Activated T-helper 1 cell treated with anti-CD3 and anti-CD28 coated beads, Interleukin-12 subunit alpha, Interleukin-12 subunit beta, Interleukin-2, Interleukin-4 antibody, amounts not matched to agents 30 ng/mL and 10 ng/mL and 1 ng/mL, durations not matched to agents 14 hours and 24 hours and 36 hours (primary cell): Measurements from ENCODE around the gene TMPRSS11F. TPM values are rescaled to one million over a fixed set of nuclear protein-coding genes. Genes with fewer than 3 reads are reported as not detected.

Source experiments
- DNase-seq: peaks from one replicate; pipeline ENCODE4 v3.0.0; 2021; ENCODE audit warnings: low spot score
- H3K27ac Mint-ChIP-seq: one replicate; pipeline ENCODE4 v1.8.0; 2021; ENCODE audit warnings: mild to moderate bottlenecking, mixed read lengths
- H3K27me3 Mint-ChIP-seq: one replicate; pipeline ENCODE4 v1.8.0; 2022; ENCODE audit warnings: mild to moderate bottlenecking, moderate library complexity, mixed read lengths; ENCODE audit not compliant: insufficient read depth
- H3K36me3 Mint-ChIP-seq: one replicate; pipeline ENCODE4 v1.8.0; 2021; ENCODE audit warnings: low read depth, mixed read lengths
- H3K4me1 Mint-ChIP-seq: one replicate; pipeline ENCODE4 v1.8.0; 2021; ENCODE audit warnings: low read depth, mixed read lengths
- H3K4me3 Mint-ChIP-seq: one replicate; pipeline ENCODE4 v1.8.0; 2021; ENCODE audit warnings: mild to moderate bottlenecking, moderate library complexity, mixed read lengths
- H3K9me3 Mint-ChIP-seq: one replicate; pipeline ENCODE4 v1.8.0; 2021; ENCODE audit warnings: mixed read lengths
- intact Hi-C: fragments of 100-400 bp; cut with micrococcal nuclease; formaldehyde crosslinking; loops from one replicate; pipeline ENCODE4 v1.15.1; 2024
- total RNA-seq: library from RNA; stranded (reverse); gene quantifications from 2 replicates; pipeline ENCODE4 v1.2.3, GENCODE V29; 2022

TMPRSS11F gene
- total RNA-seq, 1 donor from 2014 or later: not detected

DNA sequence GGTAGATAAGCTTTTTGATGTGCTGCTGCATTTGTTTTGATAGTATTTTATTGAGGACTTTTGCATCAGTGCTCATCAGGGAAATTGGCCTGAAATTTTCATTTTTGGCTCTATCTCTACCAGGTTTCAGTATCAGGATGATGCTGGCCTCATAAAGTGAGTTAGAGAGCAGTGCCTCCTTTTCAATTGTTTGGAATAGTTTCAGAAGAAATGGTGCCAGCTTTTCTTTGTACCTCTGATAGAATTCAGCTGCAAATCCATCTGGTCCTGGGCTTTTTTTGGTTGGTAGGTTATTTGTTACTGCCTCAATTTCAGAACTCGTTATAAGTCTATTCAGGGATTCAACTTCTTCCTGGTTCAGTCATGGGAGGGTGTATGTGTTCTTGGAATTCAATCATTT lies 15.6 kb upstream of the TMPRSS11F start:
- H3K9me3 Mint-ChIP-seq: no peaks in the 10 kb centered on the region
- intact Hi-C loops: no loop called here
- no peak overlapping the region for H3K4me3 Mint-ChIP-seq
- peaks cover 6% of the 10 kb centered on the region for H3K27me3 Mint-ChIP-seq
- no peak overlapping the region for H3K27ac Mint-ChIP-seq
- DNase-seq: no peak
- H3K36me3 Mint-ChIP-seq: no peaks in the 10 kb centered on the region
- H3K4me1 Mint-ChIP-seq: no peaks in the 10 kb centered on the region

GRCh38 chr4:68141852-68142251 lies 12.2 kb upstream of the TMPRSS11F start:
- no peaks in the 10 kb centered on the region for H3K36me3 Mint-ChIP-seq
- no peaks in the 10 kb centered on the region for H3K9me3 Mint-ChIP-seq
- H3K4me1 Mint-ChIP-seq: no peaks in the 10 kb centered on the region

GRCh38 chr4:68132342-68132741 lies 2.7 kb upstream of the TMPRSS11F start:
- Mint-ChIP-seq H3K9me3 (no peaks in the 10 kb centered on the region), H3K4me3 (no peak overlapping the region), H3K27me3 (peaks cover under 1% of the 10 kb centered on the region), H3K27ac (no peak overlapping the region), H3K4me1 (no peaks in the 10 kb centered on the region), H3K36me3 (no peaks in the 10 kb centered on the region)
- DNase-seq: no peak
- intact Hi-C loops: no loop called here

More at GRCh38 chr4:68141852-68142251, 12.2 kb upstream of the TMPRSS11F start:
- intact Hi-C loops: no loop called here
- H3K27ac Mint-ChIP-seq: no peak overlapping the region
- no peak for DNase-seq
- peaks cover 6% of the 10 kb centered on the region for H3K27me3 Mint-ChIP-seq
- no peak overlapping the region for H3K4me3 Mint-ChIP-seq

DNA sequence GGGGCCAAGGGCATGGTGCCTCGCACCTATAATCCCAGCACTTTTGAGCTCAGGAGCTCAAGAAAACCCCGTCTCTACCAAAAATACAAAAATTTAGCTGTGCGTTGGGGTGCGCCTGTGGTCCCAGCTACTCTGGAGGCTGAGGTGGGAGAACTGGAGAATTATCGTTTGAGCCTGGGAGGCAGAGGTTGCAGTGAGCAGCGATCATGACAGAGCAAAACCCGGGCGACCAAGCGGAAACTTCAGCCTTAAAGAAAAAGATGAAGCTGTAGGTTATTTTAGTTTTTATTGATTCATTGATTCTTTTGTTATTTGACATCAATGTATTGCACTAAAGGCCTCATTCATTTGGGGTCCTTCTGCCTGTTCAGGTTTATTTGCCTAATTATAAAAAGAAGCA lies 5.4 kb downstream of the TMPRSS11F start:
- intact Hi-C loops: no loop called here
- no peak overlapping the region for H3K27ac Mint-ChIP-seq
- no peaks in the 10 kb centered on the region for H3K36me3 Mint-ChIP-seq
- H3K4me3 Mint-ChIP-seq: no peak overlapping the region
- H3K4me1 Mint-ChIP-seq: no peaks in the 10 kb centered on the region
- peaks cover 2% of the 10 kb centered on the region for H3K27me3 Mint-ChIP-seq
- H3K9me3 Mint-ChIP-seq: no peaks in the 10 kb centered on the region
- DNase-seq: no peak

- Mint-ChIP-seq H3K36me3 (no peaks in the 10 kb centered on the region), H3K4me3 (no peak overlapping the region), H3K9me3 (no peaks in the 10 kb centered on the region), H3K27ac (no peak overlapping the region), H3K27me3 (peaks cover 2% of the 10 kb centered on the region), H3K4me1 (no peaks in the 10 kb centered on the region)
- intact Hi-C loops: no loop called here
- no peak for DNase-seq
Measured at GRCh38 chr4:68123525-68123924, 6.1 kb downstream of the TMPRSS11F start.

DNA sequence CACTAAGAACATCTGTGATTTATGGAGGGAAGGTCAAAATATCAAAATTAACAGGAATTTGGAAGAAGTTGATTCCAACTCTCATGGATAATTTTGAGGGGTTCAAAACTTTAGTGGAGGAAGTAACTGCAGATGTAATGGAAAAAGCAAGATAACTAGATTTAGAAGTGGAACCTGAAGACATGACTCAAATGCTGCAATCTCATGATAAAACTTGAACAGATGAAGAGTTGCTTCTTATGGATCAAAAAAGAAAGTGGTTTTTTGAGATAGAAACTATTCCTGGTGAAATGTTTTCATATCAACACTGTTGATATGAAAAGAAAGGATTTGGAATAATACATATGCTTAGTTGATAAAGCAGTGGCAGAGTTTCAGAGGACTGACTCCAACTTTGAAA lies 9.7 kb downstream of the TMPRSS11F start:
- Mint-ChIP-seq H3K36me3 (no peaks in the 10 kb centered on the region), H3K9me3 (no peaks in the 10 kb centered on the region), H3K4me3 (no peak overlapping the region), H3K4me1 (no peaks in the 10 kb centered on the region), H3K27me3 (no peaks in the 10 kb centered on the region), H3K27ac (no peak overlapping the region)
- intact Hi-C loops: no loop called here
- no peak for DNase-seq

DNA sequence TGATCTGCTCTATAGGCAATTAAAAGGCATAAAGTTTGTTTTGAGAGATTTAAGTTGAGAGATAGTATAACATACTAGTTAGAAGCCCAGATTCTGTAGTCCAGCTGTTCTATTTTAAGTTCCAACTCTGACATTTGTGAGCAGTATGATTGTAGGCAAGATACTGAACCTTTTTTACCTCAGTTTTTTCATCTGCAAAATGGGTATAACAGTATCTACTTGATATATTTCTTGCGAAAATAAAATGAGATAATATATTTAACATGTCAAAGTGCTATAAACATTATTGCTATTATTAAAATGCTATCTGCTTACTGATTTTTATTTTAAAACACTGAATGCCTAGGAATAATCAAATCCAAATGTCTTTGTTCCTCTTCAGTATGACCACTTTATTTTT lies 19.2 kb downstream of the TMPRSS11F start:
- DNase-seq: no peak
- Mint-ChIP-seq H3K27ac (no peak overlapping the region), H3K4me1 (no peaks in the 10 kb centered on the region), H3K9me3 (no peaks in the 10 kb centered on the region), H3K36me3 (no peaks in the 10 kb centered on the region), H3K27me3 (no peaks in the 10 kb centered on the region), H3K4me3 (no peak overlapping the region)
- intact Hi-C loops: no loop called here

DNA sequence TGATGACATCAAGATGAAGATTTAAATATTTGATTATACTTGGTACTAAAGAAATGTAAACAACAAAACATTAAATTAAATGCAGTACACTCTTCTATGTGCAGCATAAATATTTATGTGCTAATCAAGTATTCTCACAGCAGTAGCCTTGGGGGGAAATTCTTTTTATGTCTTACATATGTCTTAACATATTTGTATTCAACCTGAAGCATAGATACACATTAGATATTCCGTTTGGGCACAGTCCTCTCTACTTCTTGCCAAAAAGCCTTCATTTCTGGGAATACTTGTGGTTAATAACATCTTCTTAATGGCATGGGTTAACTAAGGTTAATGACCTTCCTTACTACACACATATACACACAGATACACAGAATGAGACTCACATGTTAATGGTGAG lies 19.8 kb downstream of the TMPRSS11F start:
- H3K27ac Mint-ChIP-seq: no peak overlapping the region
- no peak overlapping the region for H3K4me3 Mint-ChIP-seq
- H3K36me3 Mint-ChIP-seq: no peaks in the 10 kb centered on the region
- intact Hi-C loops: no loop called here
- DNase-seq: no peak
- no peaks in the 10 kb centered on the region for H3K27me3 Mint-ChIP-seq
- H3K4me1 Mint-ChIP-seq: no peaks in the 10 kb centered on the region
- no peaks in the 10 kb centered on the region for H3K9me3 Mint-ChIP-seq

GRCh38 chr4:68082758-68083157 lies 46.9 kb downstream of the TMPRSS11F start:
- Mint-ChIP-seq H3K9me3 (peaks cover 17% of the 10 kb centered on the region), H3K27me3 (no peaks in the 10 kb centered on the region), H3K4me1 (no peaks in the 10 kb centered on the region), H3K27ac (no peak overlapping the region), H3K4me3 (no peak overlapping the region), H3K36me3 (no peaks in the 10 kb centered on the region)
- intact Hi-C loops: no loop called here
- no peak for DNase-seq

DNA sequence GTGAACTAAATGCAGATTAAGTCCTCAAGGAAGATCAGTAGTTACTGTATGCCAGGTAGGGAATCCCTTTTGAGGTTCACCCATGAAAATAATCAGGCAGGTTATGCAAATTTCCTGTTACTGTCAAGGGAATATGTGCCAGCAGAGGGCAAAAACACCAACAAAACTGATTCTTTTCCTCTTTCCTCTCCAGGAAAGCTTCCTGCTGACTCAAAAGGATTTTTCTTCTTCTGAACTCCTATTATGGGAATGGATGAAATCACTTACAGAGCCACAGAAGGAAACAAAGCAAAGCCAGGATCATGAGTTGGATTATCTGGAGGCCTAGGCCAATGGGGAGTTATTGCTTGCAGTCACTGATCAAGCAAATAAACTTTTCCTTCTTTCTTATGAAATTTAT lies 49.7 kb downstream of the TMPRSS11F start:
- intact Hi-C loops: no loop called here
- Mint-ChIP-seq H3K27me3 (no peaks in the 10 kb centered on the region), H3K4me3 (no peak overlapping the region), H3K27ac (no peak overlapping the region), H3K9me3 (no peaks in the 10 kb centered on the region), H3K36me3 (no peaks in the 10 kb centered on the region), H3K4me1 (no peaks in the 10 kb centered on the region)
- no peak for DNase-seq

- no peaks in the 10 kb centered on the region for H3K4me1 Mint-ChIP-seq
- H3K9me3 Mint-ChIP-seq: no peaks in the 10 kb centered on the region
- H3K4me3 Mint-ChIP-seq: no peak overlapping the region
- H3K27me3 Mint-ChIP-seq: no peaks in the 10 kb centered on the region
- intact Hi-C loops: no loop called here
- no peak overlapping the region for H3K27ac Mint-ChIP-seq
- DNase-seq: no peak
- H3K36me3 Mint-ChIP-seq: no peaks in the 10 kb centered on the region
Measured at GRCh38 chr4:68077737-68078136, 51.9 kb downstream of the TMPRSS11F start.

- H3K27ac Mint-ChIP-seq: no peak overlapping the region
- H3K27me3 Mint-ChIP-seq: no peaks in the 10 kb centered on the region
- H3K4me1 Mint-ChIP-seq: no peaks in the 10 kb centered on the region
- intact Hi-C loops: no loop called here
- no peaks in the 10 kb centered on the region for H3K36me3 Mint-ChIP-seq
- H3K9me3 Mint-ChIP-seq: no peaks in the 10 kb centered on the region
- H3K4me3 Mint-ChIP-seq: no peak overlapping the region
- DNase-seq: no peak
Measured at GRCh38 chr4:68077301-68077700, 52.4 kb downstream of the TMPRSS11F start.

- Mint-ChIP-seq H3K4me3 (no peak overlapping the region), H3K9me3 (no peaks in the 10 kb centered on the region), H3K27me3 (no peaks in the 10 kb centered on the region), H3K27ac (no peak overlapping the region), H3K4me1 (no peaks in the 10 kb centered on the region), H3K36me3 (no peaks in the 10 kb centered on the region)
- intact Hi-C loops: no loop called here
- no peak for DNase-seq
Measured at GRCh38 chr4:68076194-68076593, 53.5 kb downstream of the TMPRSS11F start.

- intact Hi-C loops: no loop called here
- Mint-ChIP-seq H3K36me3 (no peaks in the 10 kb centered on the region), H3K9me3 (no peaks in the 10 kb centered on the region), H3K27me3 (no peaks in the 10 kb centered on the region), H3K27ac (no peak overlapping the region), H3K4me3 (no peak overlapping the region), H3K4me1 (no peaks in the 10 kb centered on the region)
- no peak for DNase-seq
Measured at GRCh38 chr4:68074397-68074796, 55.3 kb downstream of the TMPRSS11F start.
